Adrenal gland (tissue), 5 donors: Measurements from ENCODE around the gene PPP1R14D.

Source experiments
- CTCF ChIP-seq, 6 experiments: fragments of 450-650 bp in 4 of 6; fragments of 200-600 bp in 2 of 6; sonication (generic) in 1 of 6; IDR thresholded peaks; 1 replicate in 5 of 6; 2 replicates in 1 of 6; pipeline versions ENCODE4 v1.5.1 to v1.8.0; 2016 to 2021; ENCODE audit warnings: antibody characterized with exemption in 6 of 6, mild to moderate bottlenecking in 2 of 6, moderate library complexity in 1 of 6
- POLR2A ChIP-seq, 2 donors: fragments of 450-650 bp; IDR thresholded peaks; one replicate each; pipeline ENCODE4 v1.6.1; 2017; ENCODE audit warnings: antibody characterized with exemption in 2 of 2, mild to moderate bottlenecking in 2 of 2, moderate library complexity in 1 of 2
- donor health status: DM: no; HTN: no; CAD: no.

- no peak for TF ChIP-seq CTCF (IDR thresholded peaks at IDR 0.05)
- TF ChIP-seq POLR2A (IDR thresholded peaks at IDR 0.05) = no peak
Measured at GRCh38 chr15:40789119-40789518, 39.4 kb downstream of the PPP1R14D start.
